HG02678 (cell line): ENCODE data around the gene PRKAR1B.

Experiments used
- ATAC-seq: cut with Tn5 transposase; IDR thresholded peaks from one replicate; pipeline ENCODE4 v1.9.1; 2021; ENCODE audit warnings: mild to moderate bottlenecking, moderate library complexity; ENCODE audit not compliant: unreplicated experiment

PRKAR1B gene

DNA sequence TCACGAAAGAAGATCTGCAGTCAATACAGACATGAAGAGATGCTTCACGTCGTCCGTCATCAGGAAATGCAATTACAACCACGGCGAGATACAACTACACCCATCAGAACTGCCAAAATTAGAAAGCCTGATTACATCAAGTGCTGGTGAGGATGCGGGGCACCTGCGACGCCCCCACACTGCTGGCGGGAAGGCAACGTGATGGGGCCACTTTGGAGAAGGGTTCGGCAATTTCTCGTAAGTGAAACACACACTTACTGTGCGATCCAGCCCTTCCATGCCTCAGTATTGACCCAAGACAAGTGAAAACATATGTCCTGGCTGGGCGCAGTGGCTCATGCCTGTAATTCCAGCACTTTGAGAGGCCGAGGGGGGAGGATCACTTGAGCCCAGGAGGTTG lies 181.6 kb downstream of the PRKAR1B start:
- no peak for ATAC-seq

DNA sequence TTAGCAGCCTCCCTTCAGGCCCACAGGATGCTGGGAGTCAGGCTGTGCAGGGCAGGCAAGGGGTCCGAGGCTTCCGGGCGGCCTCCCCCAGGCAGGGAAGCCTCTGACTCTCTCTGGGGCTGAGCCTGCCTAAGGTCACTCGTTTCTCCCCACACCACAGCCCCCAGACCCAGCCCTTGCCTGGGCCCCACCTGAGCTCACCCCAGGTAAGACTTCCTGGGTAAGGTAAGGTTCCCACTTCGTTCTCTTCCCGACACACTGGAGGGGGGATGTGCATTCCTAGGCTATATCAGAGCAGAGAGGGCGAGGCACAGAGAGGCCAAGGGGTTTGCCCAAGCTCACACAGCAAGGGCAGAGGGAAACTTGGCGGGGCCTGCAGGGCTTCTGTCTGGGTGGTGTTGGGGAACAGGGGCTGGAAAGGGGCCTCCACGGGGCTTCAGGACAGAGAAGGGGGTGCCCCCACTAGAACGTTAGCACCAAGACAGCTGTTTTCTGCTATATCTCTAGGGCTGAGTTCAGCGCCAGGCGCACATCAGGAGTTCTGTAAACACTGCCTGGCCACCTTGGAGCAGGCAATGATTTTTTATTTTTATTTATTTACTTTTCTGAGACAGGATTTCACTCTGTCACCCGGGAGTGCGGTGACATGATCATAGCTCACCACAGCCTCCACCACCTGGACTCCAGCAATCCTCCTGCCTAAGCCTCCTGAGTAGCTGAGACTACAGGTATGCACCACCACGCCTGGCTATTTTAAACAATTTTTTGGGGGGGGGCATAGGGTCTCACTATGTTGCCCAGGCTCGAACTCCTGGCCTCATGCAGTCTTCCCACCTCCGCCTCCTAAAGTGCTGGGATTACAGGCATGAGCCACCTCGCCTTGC lies 182.5 kb downstream of the PRKAR1B start:
- no peak for ATAC-seq

DNA sequence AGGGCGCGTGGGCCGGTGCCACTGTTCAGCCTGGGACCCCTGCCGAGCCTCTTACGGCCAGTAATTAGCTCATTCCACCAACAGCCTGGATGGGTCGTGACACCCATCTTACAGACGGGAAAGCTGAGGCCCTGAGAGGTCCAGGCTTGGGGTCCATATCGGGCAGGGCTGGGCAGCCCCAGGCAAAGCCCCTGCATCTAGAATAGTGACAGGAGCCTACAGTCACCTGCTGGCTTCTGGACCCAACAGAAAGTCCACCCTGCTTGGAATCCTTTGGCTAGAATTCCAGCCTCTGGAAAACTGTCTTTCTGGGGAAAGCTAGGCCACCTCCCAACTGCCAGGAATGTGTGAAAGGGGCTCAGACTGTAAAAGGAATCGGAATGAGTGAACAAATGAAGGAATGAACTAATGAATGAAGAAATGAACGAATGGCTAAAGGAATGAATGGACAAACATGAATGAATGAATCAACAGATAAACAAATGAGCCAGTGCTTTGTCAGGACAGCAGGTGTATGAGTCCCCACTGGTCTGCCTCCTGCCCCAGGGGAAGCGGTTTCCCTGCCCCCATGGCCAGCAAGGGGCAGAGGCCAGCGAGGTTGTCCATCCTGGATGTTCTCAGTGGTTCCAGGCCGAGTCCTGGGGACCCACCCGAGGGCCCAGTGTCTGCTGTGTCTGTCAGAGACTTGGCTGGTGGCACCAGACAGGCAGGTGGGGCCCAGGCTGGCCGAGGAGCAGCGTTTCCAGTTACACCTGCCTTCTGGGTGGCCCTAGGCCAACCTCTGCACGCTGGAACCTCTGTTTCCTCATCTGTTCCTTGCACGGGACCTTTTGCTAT lies 183.4 kb downstream of the PRKAR1B start:
- ATAC-seq, result no peak

DNA sequence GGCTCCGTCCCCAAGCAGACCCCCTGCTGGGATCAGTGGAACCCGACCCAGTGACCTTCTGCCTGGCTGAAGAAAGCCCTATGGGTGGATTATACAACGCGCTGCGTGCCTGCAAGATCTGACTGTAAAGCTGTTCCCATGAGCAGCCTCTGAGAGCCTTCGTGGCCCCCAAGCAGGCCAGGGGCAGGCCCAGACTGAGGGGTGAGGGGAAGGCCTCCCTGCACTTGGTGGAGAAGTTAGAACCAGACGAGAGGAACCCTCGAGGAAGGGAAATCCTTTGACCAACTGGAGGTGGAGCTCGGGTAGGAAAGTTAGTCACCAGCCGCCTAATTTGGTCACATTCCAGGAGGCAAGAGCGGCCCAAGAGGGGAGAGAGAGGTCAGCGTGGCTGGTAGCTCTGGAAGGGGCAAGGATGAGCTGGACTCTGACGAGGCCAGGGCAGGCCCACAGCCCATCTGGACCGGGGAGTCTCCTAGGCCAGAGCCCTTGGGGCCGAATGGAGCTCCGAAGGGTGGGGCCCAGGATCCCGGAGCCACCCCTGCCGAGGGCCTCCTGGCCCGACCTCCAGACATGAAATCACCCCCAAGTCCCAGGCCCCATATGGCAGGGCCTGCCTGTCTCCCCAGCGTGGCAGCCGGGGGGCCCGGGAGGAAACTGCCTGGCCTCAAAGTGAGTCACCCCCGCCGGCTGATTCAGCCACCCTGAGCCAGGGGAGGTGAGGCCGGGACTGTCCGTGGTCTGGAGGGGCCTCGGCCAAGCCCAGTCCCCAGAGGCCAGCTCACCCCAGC lies 184.2 kb downstream of the PRKAR1B start:
- no peak for ATAC-seq

DNA sequence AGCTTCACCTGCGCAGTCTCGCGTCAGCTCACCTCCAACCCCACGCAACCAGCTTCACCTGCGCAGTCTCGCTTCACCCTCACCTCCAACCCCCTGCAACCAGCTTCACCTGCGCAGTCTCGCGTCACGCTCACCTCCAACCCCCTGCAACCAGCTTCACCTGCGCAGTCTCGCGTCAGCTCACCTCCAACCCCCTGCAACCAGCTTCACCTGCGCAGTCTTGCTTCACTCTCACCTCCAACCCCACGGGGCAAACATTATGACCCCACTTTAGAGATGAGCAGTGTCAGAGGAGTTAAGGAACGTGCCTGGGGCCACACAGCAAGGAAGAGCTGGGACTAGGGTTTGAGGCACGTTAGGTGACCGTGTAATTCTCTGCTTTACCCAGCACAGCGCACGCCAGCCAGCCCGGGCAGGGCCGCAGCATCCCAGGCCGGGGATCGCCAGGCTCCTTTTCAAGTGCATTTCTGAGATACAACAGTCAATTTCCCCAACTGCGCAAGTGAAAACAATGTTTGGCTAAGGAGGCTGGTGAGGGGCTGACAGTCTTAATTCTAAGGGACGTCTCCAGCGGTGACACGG lies 184.9 kb downstream of the PRKAR1B start:
- ATAC-seq, result no peak

DNA sequence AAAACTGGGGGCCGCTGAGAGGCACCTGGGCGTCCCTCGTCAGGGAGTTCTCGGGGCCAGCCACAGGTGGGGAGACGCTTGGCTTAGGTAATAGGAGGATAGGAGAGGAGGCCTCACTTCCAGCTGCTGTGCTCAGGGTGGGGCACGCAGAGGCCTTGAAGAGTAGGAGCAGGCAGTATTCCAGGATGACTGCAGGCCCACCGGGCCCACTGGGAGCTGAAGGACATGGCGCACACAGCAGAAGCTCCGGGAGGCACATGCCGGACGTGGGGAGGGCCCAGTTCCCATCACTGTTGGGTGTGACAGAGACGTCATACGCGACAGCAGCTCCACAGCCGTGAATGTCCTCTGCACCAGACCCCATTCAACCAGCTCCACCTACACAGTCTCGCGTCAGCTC lies 185.4 kb downstream of the PRKAR1B start:
- ATAC-seq, result no peak

DNA sequence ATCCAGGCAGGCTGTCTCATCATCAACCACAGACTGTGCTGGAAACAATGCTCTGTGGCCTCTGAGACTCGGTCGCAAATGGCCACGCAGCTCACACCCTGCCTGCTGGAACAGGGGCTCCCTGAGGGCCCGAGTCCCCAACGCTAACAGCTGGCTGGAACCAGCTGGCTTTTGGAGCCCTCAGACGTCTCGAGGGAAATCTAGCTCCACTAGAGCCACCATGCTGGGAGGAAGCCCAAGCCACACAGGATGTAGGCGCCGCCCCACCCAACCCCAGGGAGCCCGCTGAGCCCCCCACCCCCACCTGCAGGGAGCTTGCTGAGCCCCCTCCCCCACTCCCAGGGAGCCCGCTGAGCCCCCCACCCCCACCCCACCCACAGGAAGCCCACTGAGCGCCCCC lies 186.1 kb downstream of the PRKAR1B start:
- no peak for ATAC-seq

DNA sequence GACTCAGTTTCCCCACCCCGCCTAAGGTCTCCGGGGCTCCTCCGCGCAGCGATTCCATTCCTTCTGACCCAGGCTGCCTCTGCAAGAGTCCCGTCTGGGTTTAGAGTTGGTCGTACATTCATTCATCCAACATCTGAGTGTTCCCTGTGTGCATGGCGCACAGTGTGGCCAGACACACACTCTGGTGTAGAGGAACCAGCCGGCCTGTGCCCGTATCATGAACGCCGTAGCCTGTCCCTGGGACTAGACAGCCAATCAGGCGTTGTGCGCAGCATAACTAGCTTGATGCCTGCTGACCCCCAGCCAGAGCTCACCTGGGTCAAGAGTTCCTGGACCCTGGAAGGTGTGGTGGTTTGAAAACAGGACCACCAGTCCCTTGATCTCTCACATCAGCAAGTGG lies 186.5 kb downstream of the PRKAR1B start:
- ATAC-seq, result no peak

DNA sequence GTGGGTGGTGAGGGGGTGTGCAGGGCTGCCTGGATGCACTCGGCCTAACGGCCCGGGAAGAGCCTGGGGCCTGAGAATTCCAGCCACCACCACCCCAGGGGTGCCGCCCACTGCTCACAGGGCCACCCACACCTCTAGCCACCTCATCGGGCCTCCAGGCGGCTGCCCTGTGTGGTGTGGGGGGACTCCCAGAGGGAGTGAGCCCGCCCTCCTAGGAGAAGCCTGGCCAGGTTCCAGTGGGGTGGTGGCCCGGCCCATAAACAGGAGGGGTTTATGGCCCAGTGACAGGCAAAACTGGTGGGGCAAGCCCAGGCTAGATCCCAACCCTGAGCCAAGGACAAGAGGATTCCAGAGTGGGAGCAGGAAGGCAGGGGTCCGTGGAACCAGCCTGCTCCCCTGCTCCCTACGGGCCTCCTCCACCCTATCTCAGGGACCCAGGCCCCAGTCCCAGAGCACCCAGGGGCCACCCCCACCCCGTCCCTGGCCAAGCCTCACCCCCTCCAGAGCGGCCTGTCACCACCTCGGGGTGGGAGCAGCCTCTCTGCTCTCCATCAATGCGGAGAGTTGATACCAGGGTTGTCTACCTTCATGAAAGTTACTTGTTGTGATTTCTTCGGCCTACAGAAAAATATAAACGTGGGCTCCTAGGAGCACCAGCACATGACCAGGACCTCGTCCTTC lies 187.2 kb downstream of the PRKAR1B start:
- ATAC-seq, result no peak

DNA sequence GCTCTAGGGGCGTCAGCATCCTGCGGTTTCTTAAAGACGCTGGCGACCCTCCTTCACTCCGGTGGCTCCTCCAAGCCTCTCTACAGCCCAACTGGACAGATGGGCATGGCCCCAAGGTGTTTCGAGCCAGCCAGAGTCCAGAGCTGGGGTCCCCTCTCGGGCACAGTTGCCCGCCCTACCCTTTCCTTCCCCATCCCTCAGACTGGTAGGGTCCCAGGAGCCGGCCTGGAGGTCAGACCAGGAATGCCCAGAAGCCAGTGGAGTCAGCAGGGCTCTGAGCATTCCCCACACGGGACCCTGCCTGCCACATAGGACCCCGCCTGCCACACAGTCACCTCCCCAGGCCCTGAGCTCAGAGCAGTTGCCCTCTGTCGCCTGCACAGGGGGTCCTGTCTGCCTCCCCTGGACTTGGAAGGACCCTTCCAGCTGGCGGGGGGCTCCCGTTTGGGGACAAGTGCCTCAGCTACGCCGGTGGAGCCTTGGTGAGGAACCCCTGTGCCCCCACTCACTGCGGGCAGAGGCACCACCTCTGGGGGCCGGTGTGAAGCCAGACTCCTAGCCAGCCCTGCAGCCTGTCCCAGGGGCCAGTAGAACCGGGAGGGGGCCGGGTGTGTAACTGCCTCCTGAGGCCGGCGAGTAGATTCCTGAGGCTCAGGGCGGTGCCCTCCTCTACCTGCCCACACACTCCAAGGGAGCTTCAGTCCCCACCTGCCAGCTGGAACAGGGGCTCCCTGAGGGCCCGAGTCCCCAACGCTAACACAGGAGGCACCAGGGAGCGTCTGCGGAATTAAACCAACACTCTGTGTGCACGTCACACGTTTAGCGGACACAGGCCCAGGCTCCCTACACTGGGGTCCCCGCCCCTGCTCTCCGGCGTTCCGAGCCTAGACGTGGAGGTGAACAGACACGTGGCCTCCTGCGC lies 188.1 kb downstream of the PRKAR1B start:
- ATAC-seq, result no peak

DNA sequence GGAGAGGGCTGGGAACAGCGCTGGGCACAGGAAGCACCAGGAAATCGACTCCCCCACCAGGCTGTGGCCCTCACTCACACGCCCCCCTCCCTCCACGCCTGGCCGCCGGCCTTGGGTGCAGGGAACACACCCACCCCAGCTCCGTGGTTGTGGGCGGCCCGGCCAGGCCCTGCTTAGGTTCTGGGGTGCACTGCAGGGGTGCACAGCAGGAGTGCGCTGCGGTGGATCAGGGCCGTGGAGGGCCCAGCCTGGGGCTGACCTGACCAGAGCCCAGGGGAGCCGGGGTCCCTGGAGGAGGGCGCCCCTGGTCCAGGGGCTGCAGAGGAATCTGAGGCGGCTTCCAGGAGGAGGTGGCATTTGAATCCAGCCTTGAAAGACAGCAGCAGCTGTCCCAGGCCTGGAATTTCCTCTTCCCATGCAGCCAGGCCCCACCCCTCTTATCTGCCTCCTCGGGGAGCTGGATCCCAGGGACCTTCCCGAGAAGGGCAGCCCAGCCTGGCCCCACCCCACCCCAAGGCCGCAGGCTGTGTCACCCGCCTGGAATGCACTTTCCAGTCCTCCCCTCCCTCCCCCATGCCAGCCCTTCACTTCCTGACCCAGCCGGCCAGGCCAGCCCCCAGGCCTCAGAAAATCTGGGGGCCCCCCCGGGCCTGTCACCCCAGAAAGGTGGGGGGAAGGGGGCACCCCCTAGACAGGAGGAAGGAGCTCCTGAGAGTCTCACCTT lies 189.0 kb downstream of the PRKAR1B start:
- ATAC-seq, result no peak

DNA sequence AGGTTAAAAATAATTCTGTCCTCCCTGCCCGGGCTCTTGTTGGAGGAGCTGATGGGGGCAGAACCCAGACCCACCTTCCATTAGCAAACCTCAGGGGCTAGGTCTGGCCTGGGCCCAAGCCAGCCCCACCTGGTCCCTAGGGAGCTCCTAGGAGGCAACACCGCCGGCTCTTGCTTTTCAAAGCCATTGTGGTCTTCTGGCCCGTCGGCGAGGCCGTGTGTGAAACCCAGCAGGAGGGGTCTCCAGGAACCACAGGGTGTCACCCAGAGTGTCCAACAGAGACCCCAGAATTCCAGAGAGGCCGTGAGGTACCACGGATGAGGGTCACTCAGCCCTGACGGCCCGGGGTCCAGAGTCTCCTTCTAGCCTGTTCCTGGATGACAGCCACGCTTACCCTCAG lies 190.8 kb downstream of the PRKAR1B start:
- ATAC-seq, result no peak

DNA sequence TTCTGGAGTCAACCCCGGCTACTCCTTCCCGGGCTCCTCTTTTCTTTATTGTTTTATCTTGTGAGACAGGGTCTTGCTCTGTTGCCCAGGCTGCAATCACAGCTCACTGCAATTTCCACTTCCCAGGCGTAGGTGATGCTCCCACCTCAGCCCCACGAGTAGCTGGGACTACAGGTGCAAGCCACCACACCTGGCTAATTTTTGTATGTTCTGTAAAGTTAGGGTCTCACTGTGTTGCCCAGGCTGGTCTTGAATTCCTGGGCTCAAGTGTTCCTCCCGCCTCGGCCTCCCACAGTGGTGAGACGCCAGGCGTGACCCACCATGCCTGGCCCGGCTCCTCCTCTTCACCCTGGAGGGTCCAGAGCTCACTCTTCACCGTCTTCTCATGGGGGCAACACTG lies 192.1 kb downstream of the PRKAR1B start:
- ATAC-seq, result no peak

DNA sequence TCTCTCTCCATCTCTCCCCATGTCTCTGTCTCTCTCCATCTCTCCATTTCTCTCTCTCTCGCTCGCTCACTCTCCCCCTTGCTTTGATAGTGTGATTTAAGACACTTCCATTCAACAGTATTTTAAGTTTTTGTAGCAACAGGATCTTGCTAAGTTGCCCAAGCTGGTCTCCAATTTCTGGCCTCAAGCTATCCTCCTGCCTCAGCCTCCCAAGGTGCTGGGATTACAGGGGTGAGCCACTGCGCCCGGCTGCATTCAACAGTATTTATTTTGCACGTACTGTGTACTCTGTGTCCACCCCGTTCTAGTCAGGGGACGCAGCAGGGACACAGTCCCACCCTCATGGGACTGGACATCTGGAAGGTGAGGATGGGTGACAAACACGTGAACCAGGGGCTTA lies 193.0 kb downstream of the PRKAR1B start:
- no peak for ATAC-seq

DNA sequence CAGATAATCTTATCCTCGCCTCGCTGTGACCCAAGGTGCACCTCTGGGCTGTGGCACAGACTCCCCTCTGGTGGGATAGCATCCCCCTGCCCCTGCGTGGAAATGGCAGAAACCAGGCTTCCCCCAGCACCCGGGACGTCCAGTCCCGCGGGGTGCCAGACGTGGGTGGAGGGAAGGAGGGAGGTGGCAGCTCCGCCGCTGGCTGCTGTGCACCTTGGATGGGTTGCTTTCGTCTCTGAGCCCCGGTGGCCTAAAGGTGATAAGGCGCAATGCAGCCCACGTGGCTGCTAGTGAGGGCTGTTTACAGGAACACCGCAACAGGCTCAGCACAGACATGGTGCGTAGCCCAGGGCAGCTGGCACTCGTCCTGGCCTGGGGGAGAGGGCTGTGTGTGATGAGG lies 193.8 kb downstream of the PRKAR1B start:
- no peak for ATAC-seq

DNA sequence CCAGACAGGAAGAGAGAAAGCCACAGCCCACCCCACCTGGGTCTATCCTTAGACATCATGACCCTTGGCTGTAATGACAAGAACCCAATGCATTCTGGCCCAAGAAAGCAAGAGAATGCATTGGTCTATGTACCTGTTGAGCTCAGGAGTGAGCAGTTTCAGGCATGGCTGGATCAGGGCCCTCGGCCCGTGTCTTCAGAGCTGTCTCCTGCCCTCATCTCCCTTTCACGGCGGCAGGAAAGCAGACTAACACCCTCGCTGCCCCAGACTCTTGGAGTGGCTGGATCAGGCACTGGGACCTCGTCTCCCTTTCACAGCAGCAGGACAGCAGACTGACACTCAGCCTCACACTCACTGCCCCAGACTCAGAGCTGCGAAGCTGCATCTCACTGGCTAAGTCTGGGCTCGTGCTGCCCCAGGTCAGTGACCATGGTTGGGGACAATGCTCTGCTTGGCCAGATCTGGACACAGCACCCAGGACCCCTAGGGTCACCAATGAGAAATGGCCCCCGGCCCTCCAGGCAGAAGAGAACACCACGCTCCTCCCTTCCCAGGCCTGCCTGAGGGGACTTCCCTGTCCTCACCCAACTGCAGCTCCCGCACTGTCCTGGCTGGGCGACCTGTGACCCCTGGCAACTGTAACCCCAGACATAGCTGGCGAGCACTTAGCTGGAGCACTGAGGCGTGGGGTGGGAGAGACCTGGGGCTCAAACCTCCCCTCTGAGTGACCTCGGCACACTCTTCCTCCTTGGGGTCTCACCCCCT lies 194.5 kb downstream of the PRKAR1B start:
- no peak for ATAC-seq

DNA sequence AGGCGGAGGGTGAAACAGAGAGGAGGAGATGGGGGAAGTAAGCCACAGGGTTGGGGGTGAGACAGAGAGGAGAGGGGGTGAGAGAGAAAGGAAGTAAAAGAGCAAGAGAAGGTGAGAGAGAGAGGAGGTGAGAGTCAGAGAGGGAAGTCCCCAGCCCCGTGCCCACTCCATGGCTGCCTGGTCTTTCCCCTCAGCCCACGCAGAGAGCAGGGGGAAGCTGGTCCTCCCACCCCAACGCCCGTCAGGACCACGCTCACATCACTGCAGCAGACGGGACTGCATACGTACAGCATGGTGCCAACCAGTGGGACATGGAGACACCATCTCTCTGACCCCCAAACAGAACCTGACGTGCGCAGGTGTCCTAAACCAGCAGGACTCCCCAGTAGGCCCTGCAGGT lies 195.3 kb downstream of the PRKAR1B start:
- ATAC-seq, result no peak

DNA sequence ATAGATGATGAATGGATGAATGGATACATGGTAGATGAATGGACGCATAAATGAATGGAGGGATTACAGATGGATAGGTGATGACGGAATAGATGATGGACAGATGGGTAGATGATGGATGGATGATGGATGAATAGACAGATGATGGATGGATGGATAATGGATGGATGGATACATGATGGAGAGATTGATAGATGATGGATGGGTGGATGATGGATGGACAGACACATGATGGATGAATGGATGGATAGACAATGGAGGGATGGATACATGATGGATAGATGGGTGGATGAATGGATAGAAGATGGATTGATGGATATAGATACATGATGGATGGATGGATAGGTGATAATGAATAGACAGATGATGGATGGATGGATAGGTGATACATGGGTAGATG lies 198.6 kb downstream of the PRKAR1B start:
- ATAC-seq, result no peak
